NCI-H2107 treated with DMSO at 0.1 percent for 48 hours (cell line): Measurements from ENCODE around the gene USP30.
"Not testable (repeated sequence)": the region's sequence is repeated elsewhere in the genome, so short reads cannot be mapped to it uniquely, and the experiment has no call there.

Experiments
- DNase-seq: peaks from one replicate; lab custom pipeline; 2025; ENCODE audit not compliant: unreplicated experiment; lab: John Stamatoyannopoulos, UW

USP30 gene

GRCh38 chr12:109052097-109052413, 321 bp upstream of the USP30 start:
- no peak for DNase-seq

- DNase-seq: no peak
Measured at GRCh38 chr12:109053382-109054123, 1.2 kb downstream of the USP30 start.

- DNase-seq: not testable (repeated sequence)
Measured at GRCh38 chr12:109054124-109054513, 1.7 kb downstream of the USP30 start.

GRCh38 chr12:109054520-109054919, 2.1 kb downstream of the USP30 start:
- DNase-seq: no peak

- no peak for DNase-seq
Measured at GRCh38 chr12:109056891-109057290, 4.5 kb downstream of the USP30 start.

- no peak for DNase-seq
Measured at GRCh38 chr12:109057376-109057775, 5.0 kb downstream of the USP30 start.

GRCh38 chr12:109058773-109059172, 6.4 kb downstream of the USP30 start:
- no peak for DNase-seq

- no peak for DNase-seq
Measured at GRCh38 chr12:109064143-109064542, 11.8 kb downstream of the USP30 start.

- no peak for DNase-seq
Measured at GRCh38 chr12:109065154-109065852, 12.9 kb downstream of the USP30 start.

- no peak for DNase-seq
Measured at GRCh38 chr12:109065853-109066193, 13.4 kb downstream of the USP30 start.

- peak; percentile 87 for DNase-seq
Measured at GRCh38 chr12:109069307-109070271, 17.2 kb downstream of the USP30 start.

GRCh38 chr12:109074866-109075265, 22.5 kb downstream of the USP30 start:
- DNase-seq: no peak

- DNase-seq: no peak
Measured at GRCh38 chr12:109082751-109083150, 30.4 kb downstream of the USP30 start.

GRCh38 chr12:109084425-109084824, 32.0 kb downstream of the USP30 start:
- no peak for DNase-seq

- DNase-seq: no peak
Measured at GRCh38 chr12:109085590-109085989, 33.2 kb downstream of the USP30 start.

- no peak for DNase-seq
Measured at GRCh38 chr12:109087250-109087649, 34.9 kb downstream of the USP30 start.

- DNase-seq: no peak
Measured at GRCh38 chr12:109088818-109089217, 36.4 kb downstream of the USP30 start.

- DNase-seq: no peak
Measured at GRCh38 chr12:109089683-109090082, 37.3 kb downstream of the USP30 start.

GRCh38 chr12:109092497-109093021, 40.2 kb downstream of the USP30 start:
- DNase-seq: no peak

GRCh38 chr12:109093022-109093918, 40.9 kb downstream of the USP30 start, which contains the start of gene ALKBH2:
ALKBH2 (minus strand) TSS chr12:109093472; CDS start chr12:109092786, 686 bp downstream.
- DNase-seq: peak; percentile 80

GRCh38 chr12:109097140-109097434, 44.7 kb downstream of the USP30 start:
- DNase-seq: no peak
